ENCODE results near the gene HPSE2. TPM values are rescaled to one million over a fixed set of nuclear protein-coding genes. Genes with fewer than 3 reads are reported as not detected.

Gene HPSE2
- total RNA-seq, 1 experiment from 2014 or later: not detected

GRCh38 chr10:98478430-98479222, 757.0 kb downstream of the HPSE2 start:
- BruUV-seq (replicated peaks): no TSS peak
- H3K9me2 ChIP-seq (ENCODE audit: insufficient read depth): no peaks in the 10 kb centered on the region
- no peak for DNase-seq
- TF ChIP-seq CTCF (conservative IDR thresholded peaks at IDR 0.05) (no peak), EZH2 (IDR thresholded peaks at IDR 0.05; ENCODE audit: low read depth) (no peak)
- POLR2A ChIA-PET (ENCODE audit: unreplicated experiment): no interaction called here
- no peaks in the 10 kb centered on the region for H3K36me3 ChIP-seq (ENCODE audit: low read depth)
- no peaks in the 10 kb centered on the region for H3K79me2 ChIP-seq (ENCODE audit: low read depth)
- intact Hi-C loops (cut with micrococcal nuclease; ENCODE audit: unreplicated experiment): no loop called here
- no peaks in the 10 kb centered on the region for H3K4me1 ChIP-seq (replicated peaks; ENCODE audit: insufficient read depth)
- H3K4me2 ChIP-seq: no peak overlapping the region
- H3K9me3 ChIP-seq (ENCODE audit: insufficient read depth, low read depth): no peaks in the 10 kb centered on the region
- H3K27me3 ChIP-seq (ENCODE audit: insufficient read depth, low read depth): no peaks in the 10 kb centered on the region
- no peak overlapping the region for H3K4me3 ChIP-seq
- H3K27ac ChIP-seq: no peak overlapping the region
- H2AFZ ChIP-seq: no peak overlapping the region
- no peaks in the 10 kb centered on the region for H4K20me1 ChIP-seq (ENCODE audit: insufficient read depth)
- CTCF ChIA-PET: no interaction called here
- no peaks in the 10 kb centered on the region for H3F3A ChIP-seq (ENCODE audit: insufficient read depth, low read depth)

GRCh38 chr10:98477861-98478260, 757.8 kb downstream of the HPSE2 start:
- Histone ChIP-seq H3K9me2 (ENCODE audit: insufficient read depth) (no peaks in the 10 kb centered on the region), H3K4me1 (replicated peaks; ENCODE audit: insufficient read depth) (no peaks in the 10 kb centered on the region), H3K4me2 (no peak overlapping the region), H3K27me3 (ENCODE audit: insufficient read depth, low read depth) (no peaks in the 10 kb centered on the region), H3K27ac (no peak overlapping the region), H4K20me1 (ENCODE audit: insufficient read depth) (no peaks in the 10 kb centered on the region), H3K36me3 (ENCODE audit: low read depth) (no peaks in the 10 kb centered on the region), H3K9me3 (ENCODE audit: insufficient read depth, low read depth) (no peaks in the 10 kb centered on the region), H3K79me2 (ENCODE audit: low read depth) (no peaks in the 10 kb centered on the region), H2AFZ (no peak overlapping the region), H3K4me3 (no peak overlapping the region), H3F3A (ENCODE audit: insufficient read depth, low read depth) (no peaks in the 10 kb centered on the region)
- intact Hi-C loops (cut with micrococcal nuclease; ENCODE audit: unreplicated experiment): no loop called here
- no TSS peak for BruUV-seq (replicated peaks)
- POLR2A ChIA-PET (ENCODE audit: unreplicated experiment): no interaction called here
- CTCF ChIA-PET: no interaction called here
- TF ChIP-seq CTCF (conservative IDR thresholded peaks at IDR 0.05) (no peak), EZH2 (IDR thresholded peaks at IDR 0.05; ENCODE audit: low read depth) (no peak)
- DNase-seq: no peak

GRCh38 chr10:98474628-98475027, 761.0 kb downstream of the HPSE2 start:
- Histone ChIP-seq H3K27me3 (ENCODE audit: insufficient read depth, low read depth) (no peaks in the 10 kb centered on the region), H3K9me2 (ENCODE audit: insufficient read depth) (no peaks in the 10 kb centered on the region), H3K4me3 (no peak overlapping the region), H3K27ac (no peak overlapping the region), H3K4me1 (replicated peaks; ENCODE audit: insufficient read depth) (no peaks in the 10 kb centered on the region), H3F3A (ENCODE audit: insufficient read depth, low read depth) (no peaks in the 10 kb centered on the region), H4K20me1 (ENCODE audit: insufficient read depth) (no peaks in the 10 kb centered on the region), H3K79me2 (ENCODE audit: low read depth) (no peaks in the 10 kb centered on the region), H3K9me3 (ENCODE audit: insufficient read depth, low read depth) (no peaks in the 10 kb centered on the region), H2AFZ (no peak overlapping the region), H3K4me2 (no peak overlapping the region), H3K36me3 (ENCODE audit: low read depth) (no peaks in the 10 kb centered on the region)
- ChIA-PET POLR2A (ENCODE audit: unreplicated experiment) (no interaction called here), CTCF (no interaction called here)
- intact Hi-C loops (cut with micrococcal nuclease; ENCODE audit: unreplicated experiment): no loop called here
- no peak for TF ChIP-seq CTCF (conservative IDR thresholded peaks at IDR 0.05)
- TF ChIP-seq EZH2 (IDR thresholded peaks at IDR 0.05; ENCODE audit: low read depth): no peak
- no TSS peak for BruUV-seq (replicated peaks)
- DNase-seq: no peak

Measured in PC-9 (cell line).